ENCODE data around the gene COL18A1.

The COL18A1 gene

DNA sequence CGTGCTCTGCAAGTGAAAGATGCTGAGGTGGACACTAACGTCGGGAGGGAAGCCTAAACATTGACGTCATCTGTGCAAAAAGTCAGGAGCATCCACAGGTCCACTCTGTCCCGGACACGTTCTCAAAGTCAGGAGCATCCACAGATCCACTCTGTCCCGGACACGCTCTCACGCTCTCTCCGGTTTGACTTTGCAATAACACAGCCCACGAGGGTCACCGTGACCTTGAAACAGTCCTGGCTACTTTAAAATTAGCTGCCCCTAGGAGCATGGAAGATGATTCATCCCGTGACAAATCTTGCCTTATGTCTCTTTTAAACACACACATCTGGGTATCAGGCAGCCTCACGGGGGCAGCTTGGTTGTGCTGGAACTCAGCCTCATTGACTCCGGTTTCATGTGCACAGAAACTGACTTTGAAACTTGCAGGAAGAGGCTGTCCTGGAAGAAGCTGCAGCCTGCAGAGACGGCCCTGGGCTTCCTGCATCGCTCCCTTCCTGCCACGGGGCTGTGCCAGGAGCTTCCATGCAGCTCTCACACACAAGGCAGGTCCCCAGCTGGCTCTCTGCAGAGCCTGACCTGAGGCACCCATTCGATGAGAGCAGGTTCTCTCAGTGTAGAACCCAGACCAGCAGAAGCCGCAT, 18.1 kb upstream of the COL18A1 start:
- TF ChIP-seq, protein P1, sequence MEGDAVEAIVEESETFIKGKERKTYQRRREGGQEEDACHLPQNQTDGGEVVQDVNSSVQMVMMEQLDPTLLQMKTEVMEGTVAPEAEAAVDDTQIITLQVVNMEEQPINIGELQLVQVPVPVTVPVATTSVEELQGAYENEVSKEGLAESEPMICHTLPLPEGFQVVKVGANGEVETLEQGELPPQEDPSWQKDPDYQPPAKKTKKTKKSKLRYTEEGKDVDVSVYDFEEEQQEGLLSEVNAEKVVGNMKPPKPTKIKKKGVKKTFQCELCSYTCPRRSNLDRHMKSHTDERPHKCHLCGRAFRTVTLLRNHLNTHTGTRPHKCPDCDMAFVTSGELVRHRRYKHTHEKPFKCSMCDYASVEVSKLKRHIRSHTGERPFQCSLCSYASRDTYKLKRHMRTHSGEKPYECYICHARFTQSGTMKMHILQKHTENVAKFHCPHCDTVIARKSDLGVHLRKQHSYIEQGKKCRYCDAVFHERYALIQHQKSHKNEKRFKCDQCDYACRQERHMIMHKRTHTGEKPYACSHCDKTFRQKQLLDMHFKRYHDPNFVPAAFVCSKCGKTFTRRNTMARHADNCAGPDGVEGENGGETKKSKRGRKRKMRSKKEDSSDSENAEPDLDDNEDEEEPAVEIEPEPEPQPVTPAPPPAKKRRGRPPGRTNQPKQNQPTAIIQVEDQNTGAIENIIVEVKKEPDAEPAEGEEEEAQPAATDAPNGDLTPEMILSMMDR (IDR thresholded peaks at IDR 0.05; ENCODE audit: borderline replicate concordance, control extremely low read depth, extremely low read depth, insufficient read depth, missing control alignments) = no peak
- in situ Hi-C loops (cut with MboI; ENCODE audit: low sequenced_read_pairs, unreplicated experiment) = no loop called here
- DNase-seq (ENCODE audit: low spot score) = no peak

DNA sequence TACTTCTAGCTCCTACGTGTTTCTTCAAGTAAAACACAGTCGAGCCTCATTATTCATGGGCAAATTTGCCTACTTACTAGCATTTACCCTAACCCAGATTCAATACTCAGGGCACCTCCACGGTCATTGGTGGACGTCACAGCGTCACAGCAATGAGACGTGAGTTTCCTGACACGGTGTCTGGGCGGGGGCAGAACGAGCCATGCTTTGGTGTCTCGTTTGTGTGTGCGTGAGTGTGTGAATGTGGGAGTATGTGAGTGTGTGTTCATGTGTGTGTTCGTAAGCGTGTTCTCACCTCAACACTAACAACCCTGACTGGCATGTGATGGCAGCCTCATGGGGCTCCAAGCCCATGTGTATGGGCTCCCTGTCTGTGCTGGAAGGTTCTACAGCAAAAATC, 17.5 kb upstream of the COL18A1 start:
- TF ChIP-seq, protein P1 (IDR thresholded peaks at IDR 0.05; ENCODE audit: borderline replicate concordance, control extremely low read depth, extremely low read depth, insufficient read depth, missing control alignments) = no peak
- no peak for DNase-seq (ENCODE audit: low spot score)
- in situ Hi-C loops (cut with MboI; ENCODE audit: low sequenced_read_pairs, unreplicated experiment) = no loop called here

DNA sequence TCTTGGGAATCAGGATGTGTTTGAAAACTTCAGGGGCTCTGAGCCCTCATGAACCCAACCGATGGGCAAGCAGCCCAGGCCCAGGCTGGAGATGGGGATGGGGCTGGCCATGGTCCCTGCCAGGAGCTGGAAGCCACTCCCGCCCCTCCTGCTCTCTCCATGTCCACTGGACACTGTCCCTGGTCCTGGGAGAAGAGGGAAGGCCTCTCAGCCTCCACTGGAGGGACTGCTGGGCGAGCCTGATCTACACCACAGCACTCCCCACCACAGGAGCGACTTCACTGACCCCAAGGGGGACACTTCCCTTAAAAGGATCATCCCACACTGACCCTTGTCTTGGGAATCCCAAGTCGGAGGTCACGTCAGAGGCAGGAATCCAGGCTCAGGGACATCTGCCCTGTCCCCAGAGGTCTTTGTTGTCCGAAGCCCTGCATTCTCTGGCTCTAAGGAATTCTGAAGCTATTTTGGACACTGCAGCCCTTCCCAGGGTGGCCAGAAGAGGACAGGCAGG, 16.9 kb upstream of the COL18A1 start:
- no peak for DNase-seq (ENCODE audit: low spot score)
- in situ Hi-C loops (cut with MboI; ENCODE audit: low sequenced_read_pairs, unreplicated experiment) = no loop called here
- TF ChIP-seq, protein P1 (IDR thresholded peaks at IDR 0.05; ENCODE audit: borderline replicate concordance, control extremely low read depth, extremely low read depth, insufficient read depth, missing control alignments) = no peak

DNA sequence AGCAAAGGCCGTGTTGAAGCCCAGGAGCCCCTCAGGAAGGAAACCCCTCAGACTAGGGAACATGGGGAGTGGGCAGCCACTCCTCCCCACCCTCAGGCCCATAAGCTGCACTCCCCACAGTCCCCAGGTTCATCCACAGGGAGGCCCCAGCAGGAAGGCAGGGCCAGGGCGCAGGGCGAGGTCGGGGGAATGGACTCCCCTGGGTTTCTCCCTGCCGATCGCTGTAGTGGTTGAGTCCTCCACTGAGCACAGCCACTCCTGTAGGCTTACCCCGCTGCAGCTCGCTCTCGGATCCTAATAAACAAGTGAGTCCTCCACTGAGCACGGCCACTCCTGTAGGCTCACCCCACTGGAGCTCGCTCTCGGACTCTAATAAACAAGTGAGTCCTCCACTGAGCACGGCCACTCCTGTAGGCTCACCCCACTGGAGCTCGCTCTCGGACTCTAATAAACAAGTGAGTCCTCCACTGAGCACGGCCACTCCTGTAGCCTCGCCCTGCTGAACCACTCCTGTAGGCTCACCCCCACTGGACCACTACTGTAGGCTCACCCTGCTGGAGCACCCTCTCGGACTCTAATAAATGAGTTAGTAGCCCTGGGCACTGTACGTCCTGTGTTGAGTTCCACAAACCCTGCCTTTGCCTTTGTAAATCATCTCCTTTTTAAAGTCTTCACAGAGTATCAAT, 16.2 kb upstream of the COL18A1 start:
- TF ChIP-seq, protein P1 (IDR thresholded peaks at IDR 0.05; ENCODE audit: borderline replicate concordance, control extremely low read depth, extremely low read depth, insufficient read depth, missing control alignments) = no peak
- DNase-seq (ENCODE audit: low spot score) = no peak
- in situ Hi-C loops (cut with MboI; ENCODE audit: low sequenced_read_pairs, unreplicated experiment) = no loop called here

DNA sequence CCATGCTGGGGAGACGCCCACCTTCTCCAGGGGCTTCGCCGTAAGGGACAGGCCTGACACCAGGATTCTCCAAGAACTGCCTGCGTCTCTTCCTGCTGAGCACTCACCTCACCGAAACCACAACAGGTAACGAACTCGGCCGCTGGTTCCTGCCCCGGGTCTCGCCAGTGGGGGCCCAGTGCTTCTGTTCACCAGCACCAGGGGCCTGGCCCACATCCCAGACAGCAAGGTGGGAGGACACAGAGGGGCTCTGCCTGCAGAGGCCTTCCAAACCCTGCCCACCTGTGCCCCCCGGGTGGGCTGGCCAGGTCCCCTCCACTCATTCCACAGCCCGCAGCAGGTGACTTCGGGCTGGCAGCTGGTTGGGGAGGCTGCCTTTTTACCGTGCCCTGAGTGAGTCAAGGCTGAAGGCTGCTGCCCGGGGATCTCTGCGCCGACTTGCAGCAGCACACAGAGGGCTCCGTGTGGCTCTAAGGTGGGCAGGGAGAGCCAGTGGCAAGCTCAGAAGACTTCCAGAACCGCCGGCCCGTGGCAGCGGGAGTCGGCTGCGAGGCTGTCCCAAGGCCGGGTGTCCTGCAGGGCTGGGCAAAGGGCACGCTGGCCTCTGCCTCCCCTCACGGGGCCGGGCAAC, 14.7 kb upstream of the COL18A1 start:
- TF ChIP-seq, protein P1 (IDR thresholded peaks at IDR 0.05; ENCODE audit: borderline replicate concordance, control extremely low read depth, extremely low read depth, insufficient read depth, missing control alignments) = no peak
- in situ Hi-C loops (cut with MboI; ENCODE audit: low sequenced_read_pairs, unreplicated experiment) = no loop called here
- DNase-seq (ENCODE audit: low spot score) = no peak

DNA sequence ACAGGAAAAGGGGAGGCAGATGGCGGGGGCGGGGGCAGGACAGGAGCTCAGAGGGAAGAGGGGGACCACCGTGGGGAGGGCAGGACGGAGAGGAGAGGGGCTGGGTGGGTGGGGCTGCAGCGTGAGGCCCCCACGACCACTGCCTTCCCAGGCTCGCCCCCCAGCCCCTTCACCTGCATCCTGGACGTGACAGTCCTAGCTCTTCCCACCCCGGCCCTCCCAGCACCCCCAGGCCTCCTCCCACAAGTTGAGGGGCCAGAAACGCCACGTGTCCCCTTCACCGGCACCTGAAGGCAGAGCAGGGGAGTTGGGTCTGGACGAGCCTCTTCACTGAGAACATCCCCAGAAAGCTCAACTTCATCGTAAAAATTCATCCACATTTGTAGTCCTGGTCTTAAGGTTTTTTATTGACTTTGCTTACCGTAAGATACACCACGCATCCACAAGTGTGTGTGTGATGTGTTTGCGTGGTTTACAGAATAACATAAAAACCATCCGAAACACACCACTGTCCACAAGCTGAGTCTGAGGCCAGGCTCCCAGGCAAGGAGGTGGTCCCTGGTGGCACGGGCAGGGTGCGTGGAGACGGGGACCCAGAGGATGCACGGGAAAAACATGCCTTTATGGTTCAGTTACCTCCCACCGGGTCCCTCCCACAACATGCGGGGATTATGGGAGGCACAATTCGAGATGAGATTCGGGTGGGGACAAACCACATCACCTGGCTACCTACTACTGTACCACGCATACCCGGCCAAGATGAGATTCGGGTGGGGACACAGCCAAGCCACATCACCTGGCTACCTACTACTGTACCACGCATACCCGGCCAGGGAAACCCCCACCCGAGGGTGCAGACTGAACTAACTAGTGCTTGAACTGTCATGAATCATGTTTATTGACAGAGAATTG, 13.9 kb upstream of the COL18A1 start:
- no peak for DNase-seq (ENCODE audit: low spot score)
- TF ChIP-seq, protein P1 (IDR thresholded peaks at IDR 0.05; ENCODE audit: borderline replicate concordance, control extremely low read depth, extremely low read depth, insufficient read depth, missing control alignments) = no peak
- in situ Hi-C loops (cut with MboI; ENCODE audit: low sequenced_read_pairs, unreplicated experiment) = no loop called here
